Measurements from ENCODE around the gene TBC1D20.
"Not testable (repeated sequence)": the region's sequence is repeated elsewhere in the genome, so short reads cannot be mapped to it uniquely, and the experiment has no call there.

Gene TBC1D20

DNA sequence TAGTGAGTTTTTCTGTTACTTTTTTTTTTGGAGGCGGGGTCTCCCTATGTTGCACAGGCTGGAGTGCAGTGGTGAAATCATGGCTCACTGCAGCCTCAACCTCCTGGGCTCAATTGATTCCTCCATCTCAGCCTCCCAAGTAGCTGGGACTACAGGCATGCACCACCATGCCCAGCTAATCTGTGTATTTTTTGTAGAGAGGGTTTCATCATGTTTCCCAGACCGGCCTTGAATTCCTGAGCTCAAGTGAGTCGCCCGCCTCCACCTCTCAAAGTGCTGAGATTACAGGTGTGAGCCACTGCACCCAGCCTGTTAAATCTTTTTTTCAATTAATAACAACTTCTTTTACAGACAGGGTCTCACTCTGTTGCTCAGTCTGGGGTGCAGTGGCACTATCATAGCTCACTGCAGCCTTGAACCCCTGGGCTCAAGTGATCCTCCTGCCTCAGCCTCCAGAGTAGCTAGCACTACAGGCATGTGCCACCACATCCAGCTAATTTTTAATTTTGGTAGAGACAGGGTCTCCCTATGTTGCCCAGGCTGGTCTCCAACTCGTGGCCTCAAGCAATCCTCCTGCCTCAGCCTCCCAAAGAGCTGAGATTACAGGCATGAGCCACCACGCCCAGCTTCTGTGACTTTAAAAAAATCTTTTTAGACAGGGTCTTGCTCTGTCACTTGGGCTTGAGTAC lies 14.4 kb upstream of the TBC1D20 start:
- DNase-seq (ENCODE audit: low read depth in 3 of 3, low spot score in 1 of 3) = not testable (repeated sequence)

DNA sequence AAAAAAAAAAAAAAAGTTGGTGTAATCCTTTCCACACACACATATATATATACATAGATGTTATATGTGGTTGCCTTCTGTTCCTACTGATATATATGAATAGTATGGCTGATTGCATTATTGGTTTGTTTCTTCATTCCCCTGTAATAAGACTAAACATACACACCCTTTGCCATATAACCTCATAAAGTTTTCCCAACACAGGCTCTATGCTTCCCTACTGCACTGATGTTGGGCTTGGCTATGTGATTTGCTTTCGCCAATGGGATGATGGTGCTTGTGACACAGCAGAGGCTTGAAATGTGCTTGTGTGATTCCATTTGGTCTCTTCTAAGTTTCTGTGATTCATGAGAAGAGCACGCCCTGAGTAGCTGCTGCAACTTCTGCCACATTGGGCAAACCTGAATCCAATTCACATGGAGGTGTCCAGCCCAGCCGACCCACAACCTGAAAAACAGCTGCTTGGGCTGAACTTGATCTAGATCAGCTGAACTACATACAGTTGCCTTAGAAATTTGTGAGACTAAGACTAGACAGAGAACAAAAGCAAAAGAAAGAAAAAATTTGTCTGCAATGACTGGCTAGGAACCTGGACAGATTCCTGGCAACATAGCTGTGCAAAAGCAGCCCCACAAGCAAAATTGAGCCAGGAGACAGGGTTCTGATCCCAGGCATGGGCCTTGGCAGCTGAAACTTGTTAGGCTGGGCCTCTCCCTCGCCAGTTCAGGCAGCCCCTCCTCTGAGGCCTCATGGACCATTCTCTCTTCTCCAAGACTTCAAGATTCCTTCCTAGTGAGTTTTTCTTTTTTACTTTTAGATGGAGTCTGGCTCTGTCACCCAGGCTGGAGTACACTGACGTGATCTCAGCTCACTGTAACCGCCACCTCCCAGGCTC lies 13.4 kb upstream of the TBC1D20 start:
- DNase-seq (ENCODE audit: low read depth in 3 of 3, low spot score in 1 of 3) = no peak

DNA sequence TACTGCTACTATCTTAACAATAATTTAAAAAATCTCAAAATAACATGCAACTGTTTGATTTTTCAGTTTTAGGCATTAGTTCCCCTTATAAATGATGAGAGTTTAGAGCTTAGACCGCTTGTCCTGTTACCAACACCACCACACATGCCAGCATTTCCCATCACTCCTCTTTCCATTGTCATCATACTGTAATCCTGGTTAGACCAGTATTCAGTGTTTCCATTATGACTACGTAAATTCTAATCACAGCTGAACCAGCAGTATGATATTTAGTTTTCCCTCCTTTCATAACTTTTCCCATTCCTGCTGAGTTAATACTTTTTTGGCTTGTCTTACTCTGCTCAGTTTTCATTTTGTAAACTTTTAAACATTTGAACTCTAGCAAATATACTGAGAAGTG lies 12.2 kb upstream of the TBC1D20 start:
- no peak for DNase-seq (ENCODE audit: low read depth in 3 of 3, low spot score in 1 of 3)

DNA sequence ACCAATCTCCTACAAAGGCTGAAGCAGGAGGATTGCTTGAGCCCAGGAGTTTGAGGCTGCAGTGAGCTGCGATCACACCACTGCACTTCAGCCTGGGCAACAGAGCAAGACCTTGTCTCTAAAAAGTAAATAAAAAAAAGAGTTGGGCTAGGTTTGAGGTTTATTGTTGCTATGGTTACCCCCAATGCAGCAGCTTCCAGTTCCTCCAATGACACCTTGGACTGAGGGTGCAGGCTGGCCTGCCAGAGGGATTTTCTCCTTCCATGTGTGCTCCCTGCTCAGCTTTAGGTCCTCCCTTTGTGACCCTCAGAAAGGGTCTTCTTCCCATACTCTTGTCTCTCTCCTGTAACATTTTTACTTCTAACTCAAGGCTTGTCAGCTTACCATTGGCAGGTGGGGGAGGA lies 10.6 kb upstream of the TBC1D20 start:
- DNase-seq (ENCODE audit: low read depth in 3 of 3, low spot score in 1 of 3) = no peak

DNA sequence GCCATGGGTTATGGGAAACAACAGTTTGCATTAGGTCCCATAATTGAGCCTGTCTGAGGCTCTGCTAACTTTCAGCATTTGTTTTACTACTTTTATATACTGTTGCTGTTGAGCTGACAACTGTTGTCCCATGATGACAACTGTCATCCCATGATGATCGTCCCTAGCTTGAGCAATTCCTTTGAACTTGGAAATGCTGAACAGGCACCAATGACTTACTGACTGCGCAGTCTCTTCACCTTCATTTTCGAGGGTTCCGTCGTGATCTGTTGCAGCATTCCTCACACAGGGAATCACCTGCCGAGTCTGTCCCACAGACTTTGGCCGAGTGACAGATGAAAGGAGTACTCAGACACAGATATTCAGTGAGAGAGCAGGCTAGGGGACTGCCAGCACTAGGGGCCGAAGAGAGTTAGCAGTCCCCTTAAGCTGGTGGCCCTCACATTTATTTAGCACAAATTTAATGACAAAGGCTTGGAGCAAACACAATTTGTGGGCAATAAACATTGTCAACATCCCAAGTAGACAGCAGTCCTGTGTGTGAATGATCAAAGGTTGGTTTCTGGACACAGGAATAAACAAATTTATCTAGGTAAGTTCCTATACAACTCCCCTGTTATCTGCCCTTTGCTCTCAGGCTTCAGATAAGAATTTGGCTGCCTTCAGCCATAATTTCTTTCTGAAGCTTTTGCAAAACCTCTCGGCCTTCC lies 10.0 kb upstream of the TBC1D20 start:
- no peak for DNase-seq (ENCODE audit: low read depth in 3 of 3, low spot score in 1 of 3)

DNA sequence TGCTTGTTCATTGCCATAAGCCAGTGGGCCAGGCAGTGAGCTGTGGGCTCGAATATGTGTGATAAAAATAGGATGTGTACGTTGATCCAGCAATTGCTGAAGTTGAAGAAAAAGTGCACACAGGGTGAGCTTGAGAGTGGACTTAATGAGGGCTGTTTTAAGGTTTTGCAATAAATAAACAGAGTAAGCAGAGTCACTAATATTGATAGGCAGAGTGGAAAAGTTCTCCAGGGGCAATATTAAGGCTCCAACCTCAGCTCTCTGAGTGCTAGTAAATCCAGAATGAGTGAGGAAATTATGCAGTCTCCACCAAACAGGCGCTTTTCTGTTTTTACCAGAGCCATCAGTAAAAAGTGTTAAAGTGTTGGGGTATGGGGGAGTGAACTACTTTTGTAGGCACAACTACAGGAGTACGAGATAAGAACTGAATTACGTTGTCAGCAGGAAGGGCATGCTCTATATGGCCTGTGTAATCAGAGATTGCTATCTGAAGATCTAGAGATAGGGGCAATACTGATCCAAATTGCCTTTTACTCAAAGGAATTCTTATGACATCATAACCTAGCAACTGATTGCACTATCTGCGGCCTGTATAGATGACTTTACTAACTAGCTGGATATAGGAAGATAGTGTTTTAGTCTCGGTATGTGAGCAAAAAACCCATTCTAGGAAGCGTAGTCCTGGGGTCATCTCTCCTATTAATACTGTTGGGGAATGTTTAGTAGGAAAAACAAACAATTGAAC lies 7.6 kb upstream of the TBC1D20 start:
- DNase-seq (ENCODE audit: low read depth in 3 of 3, low spot score in 1 of 3) = no peak

DNA sequence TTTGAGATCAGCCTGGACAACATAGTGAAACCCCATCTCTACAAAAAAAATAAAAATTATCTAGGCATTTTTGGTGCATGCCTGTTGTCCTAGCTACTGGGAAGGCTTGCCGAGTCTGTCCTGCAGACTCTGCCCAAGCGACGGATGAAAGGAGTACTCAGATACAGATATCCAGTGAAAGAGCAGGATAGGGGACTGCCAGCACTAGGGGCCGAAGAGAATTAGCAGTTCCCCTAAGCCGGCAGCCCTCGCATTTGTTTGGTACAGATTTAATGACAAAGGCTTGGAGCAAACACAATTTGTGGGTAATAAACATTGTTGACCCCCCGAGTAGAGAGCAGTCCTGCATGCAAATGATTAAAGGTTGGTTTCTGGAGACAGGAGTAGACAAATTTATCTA lies 5.4 kb upstream of the TBC1D20 start:
- DNase-seq (ENCODE audit: low read depth in 3 of 3, low spot score in 1 of 3) = no peak

DNA sequence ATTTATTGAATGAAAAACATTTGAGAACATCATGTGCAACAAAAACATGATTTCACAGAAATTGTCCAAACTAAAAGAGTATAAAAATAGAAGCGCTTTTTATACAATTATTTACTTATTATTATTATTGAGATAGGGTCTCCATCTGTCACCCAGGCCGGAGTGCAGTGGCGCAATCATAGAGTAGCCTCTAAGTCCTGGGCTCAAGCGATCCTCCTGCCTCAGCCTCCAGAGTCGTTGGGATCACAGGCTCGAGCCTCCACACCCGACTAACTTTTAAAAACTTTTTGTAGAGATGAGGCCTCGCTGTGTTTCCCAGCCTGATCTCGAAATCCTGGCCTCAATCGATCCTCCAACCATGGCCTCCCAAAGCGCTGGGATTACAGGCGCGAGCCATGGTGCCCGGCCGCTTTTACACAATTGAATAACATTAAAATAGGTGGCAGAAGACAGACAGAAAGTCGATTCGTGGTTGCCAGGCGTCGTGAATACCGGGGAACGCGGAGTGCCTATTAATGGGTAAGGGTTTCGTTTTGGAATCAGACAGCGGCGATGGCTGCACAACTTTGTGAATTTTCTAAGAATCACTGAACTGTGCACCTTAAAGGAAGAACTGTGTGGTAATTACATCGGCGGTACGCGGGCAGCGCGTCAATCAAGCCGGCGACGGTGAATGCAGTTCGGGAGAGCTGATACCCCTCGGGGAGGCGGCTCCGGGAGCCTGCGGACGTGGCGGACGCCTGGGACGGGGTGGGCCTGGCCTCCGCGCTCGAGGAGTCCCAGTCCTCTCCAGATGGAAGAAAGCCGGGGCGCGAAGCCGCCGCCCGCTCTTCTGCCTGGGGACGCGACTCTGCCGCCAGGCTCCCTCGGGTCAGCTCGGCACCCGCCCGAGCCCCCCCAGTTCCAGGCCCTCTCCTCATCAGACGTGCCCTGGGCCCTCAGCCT lies 807 bp downstream of the TBC1D20 start:
- peak in 1 of 3 donors; percentile 5 for DNase-seq (ENCODE audit: low read depth in 3 of 3, low spot score in 1 of 3)

DNA sequence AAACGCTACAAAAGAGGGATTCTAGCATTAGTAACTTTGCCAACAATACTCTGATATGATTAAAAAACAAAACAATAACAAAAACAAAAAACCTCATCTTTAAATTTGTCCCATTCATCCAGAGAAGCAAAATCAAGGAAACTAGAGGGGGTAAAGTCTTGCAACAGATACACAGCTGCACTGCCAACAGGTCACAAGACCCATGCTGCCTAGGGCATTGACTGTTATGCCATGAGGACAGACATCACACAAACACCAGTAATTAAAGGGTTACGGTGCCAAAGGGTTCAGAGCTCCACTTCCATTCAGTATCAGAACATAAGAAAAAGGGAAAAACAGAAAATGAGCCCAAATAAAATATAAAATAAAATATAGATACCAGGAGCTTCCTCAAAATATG lies 1.6 kb downstream of the TBC1D20 start:
- no peak for DNase-seq (ENCODE audit: low read depth in 3 of 3, low spot score in 1 of 3)

DNA sequence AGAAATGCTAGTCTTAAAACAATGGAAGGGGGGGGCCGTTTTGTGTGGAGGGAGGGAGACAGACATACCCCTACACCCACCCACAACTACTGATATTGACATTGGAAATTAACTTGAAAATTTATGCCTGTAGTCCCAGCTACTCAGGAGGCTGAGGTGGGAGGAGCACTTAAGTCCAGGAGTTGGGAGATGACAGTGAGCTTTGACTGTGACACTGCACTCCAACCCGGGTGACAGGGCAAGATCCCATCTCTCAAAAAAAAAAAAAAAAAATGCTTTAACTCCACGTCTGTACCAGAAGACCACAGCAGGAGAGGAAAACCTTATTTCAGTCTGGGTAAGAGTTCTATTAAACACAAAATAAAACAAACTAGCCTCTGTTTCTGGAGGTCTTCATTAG lies 2.2 kb downstream of the TBC1D20 start:
- no peak for DNase-seq (ENCODE audit: low read depth in 3 of 3, low spot score in 1 of 3)

DNA sequence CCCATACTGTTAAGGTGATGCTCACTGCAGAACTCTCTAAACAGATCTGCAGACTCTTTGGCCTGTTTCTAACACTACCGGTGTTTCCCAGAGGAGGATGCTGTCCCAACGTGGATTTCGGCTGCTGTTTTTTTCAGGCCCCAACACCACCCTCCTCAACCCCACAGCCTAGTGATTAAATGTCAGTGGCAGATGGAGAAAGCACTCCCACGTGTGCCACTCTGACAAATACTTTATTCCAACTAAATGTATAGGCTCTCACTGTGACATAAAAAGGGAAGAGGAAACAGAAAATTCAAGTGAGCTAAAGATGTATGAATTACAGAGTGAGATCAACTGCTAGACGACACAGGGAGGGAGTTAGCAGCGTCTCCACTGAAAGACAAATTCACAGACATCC lies 3.6 kb downstream of the TBC1D20 start:
- no peak for DNase-seq (ENCODE audit: low read depth in 3 of 3, low spot score in 1 of 3)

DNA sequence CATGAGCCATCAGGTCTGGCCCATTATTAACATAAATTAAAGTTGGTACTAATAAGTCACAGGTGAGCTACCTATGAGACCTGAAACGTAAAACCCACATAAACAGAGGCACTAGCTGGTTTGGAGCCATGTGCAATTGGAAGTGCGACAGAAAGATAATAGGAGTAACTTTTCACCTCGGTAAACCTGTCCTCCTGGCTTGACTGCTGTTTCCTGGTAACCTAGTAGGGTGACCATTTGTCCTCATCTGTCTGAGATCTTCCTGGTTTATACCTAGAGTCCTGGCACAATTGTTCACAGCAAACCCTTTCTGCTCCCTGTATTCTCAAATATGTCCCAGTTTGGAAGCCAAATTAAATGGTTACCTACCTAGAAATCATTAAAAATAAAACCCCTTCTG lies 7.4 kb downstream of the TBC1D20 start:
- no peak for DNase-seq (ENCODE audit: low read depth in 3 of 3, low spot score in 1 of 3)

DNA sequence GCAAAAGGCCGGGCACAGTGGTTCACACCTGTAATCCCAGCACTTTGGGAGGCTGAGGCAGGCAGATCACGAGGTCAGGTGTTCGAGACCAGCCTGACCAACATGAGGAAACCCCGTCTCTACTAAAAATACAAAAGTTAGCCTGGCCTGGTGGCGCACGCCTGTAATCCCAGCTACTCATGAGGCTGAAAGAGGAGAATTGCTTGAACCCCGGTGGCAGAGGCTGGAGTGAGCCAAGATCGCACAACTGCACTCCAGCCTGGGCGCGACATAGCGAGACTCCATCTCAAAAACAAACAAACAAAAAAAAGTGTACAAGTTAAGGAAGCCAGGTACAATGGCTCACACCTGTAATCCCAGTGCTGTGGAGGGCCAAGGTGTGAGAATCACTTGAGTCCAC lies 10.3 kb downstream of the TBC1D20 start:
- DNase-seq (ENCODE audit: low read depth in 3 of 3, low spot score in 1 of 3) = not testable (repeated sequence)

DNA sequence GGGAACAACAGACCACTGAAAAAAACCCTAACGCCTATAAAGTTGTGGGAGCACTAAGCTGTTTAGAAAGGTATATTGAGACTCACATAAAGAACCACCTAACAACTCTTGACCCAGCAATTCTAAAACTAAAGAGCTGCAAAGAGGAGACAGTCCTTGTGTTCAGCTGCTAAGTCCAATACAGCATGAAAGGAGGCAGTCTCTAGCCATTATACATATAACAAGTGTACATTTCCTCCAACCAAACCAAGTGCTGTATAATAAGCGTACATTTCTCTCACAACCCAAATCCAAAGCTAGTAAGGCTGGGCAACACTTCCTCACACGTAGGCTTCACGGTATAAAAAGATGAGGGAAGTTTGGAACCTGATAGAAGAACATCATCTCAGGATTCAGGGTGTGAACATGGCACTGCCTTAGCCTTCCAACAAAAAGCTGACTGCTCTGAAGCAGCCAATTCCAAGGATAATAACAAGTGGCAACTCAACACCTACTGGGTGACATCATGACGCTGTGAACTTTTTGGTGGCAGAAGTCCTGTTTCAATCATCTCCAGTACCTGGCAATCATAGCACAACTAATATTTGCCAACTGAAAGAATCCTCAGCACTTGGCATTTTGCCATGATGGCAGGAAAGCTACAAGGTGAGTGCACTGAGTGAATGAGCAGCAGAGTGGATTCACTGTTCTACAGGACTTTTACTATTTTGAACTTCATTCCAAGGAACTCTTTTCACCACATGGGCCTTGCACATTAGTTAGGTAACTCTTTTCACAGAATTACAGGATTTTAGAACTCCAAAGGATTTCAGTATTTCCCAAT lies 16.6 kb downstream of the TBC1D20 start:
- no peak for DNase-seq (ENCODE audit: low read depth in 3 of 3, low spot score in 1 of 3)

DNA sequence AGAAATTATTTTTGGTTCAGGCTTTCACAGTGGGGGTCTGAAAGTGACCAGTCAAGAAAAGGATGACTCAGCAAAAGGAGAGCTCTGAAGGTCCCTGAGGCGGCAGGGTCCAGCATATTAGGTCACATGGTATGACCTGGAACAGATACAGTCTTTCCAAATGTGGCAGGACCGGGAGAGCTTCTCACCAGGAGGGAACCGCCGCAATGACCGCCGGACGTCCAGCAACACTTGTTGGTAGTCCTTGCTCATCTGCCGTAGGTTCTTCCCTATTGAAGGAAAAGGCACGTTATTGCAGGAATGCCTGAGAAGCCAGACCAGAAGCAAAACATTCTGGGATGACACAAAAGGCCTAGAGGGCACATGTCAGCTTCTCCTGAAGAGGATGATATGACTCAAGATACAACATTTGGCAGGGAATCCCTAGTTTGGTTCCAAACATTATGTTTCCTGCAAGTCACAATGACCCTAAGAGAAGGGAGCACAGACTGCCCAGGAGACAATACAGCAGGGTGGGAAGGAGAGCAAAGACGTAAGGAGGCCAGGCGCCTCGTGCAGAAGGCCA lies 17.4 kb downstream of the TBC1D20 start:
- no peak for DNase-seq (ENCODE audit: low read depth in 3 of 3, low spot score in 1 of 3)

DNA sequence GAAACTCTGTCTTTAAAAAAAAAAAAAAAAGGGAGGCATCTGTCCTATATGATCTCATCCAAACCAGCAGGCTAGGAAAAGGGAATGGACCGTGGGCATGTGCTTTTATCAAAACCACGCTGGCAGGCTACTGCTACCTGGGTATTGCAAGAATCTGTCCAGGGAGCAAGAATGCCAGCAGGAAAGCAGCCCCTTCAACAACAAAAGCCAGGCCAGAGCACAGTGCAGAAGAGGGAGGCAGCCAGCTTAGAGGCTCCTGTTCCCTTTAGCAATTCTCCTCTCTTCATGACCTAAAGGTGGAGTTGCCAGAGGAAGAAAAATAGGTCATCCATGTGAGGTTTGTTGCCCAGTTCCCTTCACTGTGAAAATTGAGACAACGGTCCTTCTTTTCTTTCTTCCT lies 18.2 kb downstream of the TBC1D20 start:
- no peak for DNase-seq (ENCODE audit: low read depth in 3 of 3, low spot score in 1 of 3)

DNA sequence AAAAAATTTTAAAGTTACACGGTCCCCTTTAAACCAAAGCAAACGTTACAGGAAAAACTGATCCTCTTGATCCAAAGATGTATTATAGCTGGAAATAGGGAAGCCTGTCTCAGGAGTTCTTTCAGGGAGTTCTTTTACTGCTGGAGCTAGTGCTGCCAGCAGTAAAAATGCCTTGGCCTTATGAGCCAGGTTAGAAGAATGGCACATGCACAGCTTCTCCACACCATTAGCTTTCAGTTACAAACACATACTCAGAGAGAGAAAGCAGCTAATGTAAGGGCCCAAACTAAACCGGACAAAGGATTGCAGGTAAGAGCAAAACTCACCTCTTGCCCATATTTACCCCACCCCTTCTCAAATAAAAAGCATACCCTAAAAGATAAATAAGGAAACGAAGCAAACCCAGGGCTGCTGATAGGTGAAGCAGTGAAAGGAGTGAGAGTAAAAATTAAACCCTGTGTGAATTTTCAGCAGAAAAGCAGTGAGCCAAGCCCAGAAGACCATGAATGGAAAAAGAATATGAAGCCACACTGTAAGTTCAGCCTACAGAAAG lies 19.0 kb downstream of the TBC1D20 start:
- no peak for DNase-seq (ENCODE audit: low read depth in 3 of 3, low spot score in 1 of 3)

DNA sequence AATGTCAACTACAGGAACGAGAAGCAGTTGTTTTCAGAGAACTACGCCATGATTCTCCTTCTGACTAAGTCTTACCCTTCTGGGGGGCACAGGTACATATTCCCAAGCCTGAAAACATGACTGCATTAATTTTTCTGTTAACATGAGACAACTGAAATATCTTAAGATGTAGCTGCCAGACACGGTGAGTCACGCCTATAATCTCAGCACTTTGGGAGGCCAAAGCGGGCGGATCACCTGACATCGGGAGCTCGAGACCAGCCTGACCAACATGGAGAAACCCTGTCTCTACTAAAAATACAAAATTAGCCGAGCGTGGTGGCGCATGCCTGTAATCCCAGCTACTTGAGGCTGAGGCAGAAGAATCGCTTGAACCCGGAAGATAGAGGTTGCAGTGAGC lies 21.7 kb downstream of the TBC1D20 start:
- DNase-seq (ENCODE audit: low read depth in 3 of 3, low spot score in 1 of 3) = no peak

DNA sequence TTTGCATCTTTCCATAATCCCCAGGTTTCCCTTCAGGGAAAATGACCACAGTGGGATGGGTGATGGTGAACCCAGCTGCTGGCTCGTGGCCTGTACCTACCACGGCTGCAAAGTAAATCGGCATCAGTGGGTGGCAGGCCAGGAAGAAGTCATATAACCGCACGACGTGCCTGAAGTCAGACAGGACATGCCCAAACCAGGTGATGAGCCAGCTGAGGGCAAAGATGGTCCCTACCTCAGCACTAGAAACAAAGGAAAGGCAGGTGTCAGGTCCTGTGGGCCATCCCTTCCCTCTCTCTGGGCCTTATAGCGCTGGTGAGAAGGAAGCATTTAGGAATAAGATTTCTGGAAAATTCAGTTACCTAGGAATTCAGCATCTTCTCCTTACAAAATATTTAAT lies 22.2 kb downstream of the TBC1D20 start:
- no peak for DNase-seq (ENCODE audit: low read depth in 3 of 3, low spot score in 1 of 3)
